Measurements from ENCODE around the gene ZNF280B.
"Not testable (repeated sequence)": the region's sequence is repeated elsewhere in the genome, so short reads cannot be mapped to it uniquely, and the experiment has no call there.

DNA sequence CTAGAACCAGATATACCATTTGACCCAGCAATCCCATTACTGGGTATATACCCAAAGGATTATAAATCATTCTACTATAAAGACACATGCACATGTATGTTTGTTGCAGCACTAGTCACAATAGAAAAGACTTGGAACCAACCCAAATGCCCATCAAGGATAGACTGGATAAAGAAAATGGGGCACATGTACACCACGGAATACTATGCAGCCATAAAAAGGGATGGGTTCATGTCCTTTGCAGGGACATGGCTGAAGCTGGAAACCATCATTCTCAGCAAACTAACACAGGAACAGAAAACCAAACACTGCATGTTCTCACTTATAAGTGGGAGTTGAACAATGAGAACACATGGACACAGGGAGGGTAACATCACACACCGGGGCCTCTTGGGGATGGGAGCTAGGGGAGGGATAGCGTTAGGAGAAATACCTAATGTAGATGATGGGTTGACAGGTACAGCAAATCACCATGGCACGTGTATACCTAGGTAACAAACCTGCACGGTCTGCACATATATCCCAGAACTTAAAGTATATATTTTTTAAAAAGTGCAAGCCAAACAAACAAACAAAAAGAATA lies 64.4 kb downstream of the ZNF280B start:
- not testable (repeated sequence) for TF ChIP-seq CTCF, POLR2A (IDR thresholded peaks at IDR 0.05)
